GM15510 (cell line): ENCODE results near the gene TSPAN17.

Experiments used
- POLR2A ChIP-seq: IDR thresholded peaks from 3 replicates; pipeline ENCODE4 v1.6.1; 2011; ENCODE audit warnings: borderline replicate concordance; ENCODE audit not compliant: insufficient read length; ENCODE audit errors: extremely low read depth

Gene TSPAN17, protein sequence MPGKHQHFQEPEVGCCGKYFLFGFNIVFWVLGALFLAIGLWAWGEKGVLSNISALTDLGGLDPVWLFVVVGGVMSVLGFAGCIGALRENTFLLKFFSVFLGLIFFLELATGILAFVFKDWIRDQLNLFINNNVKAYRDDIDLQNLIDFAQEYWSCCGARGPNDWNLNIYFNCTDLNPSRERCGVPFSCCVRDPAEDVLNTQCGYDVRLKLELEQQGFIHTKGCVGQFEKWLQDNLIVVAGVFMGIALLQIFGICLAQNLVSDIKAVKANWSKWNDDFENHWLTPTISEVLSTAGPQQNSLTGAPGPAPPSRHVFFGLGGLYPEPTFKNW

DNA sequence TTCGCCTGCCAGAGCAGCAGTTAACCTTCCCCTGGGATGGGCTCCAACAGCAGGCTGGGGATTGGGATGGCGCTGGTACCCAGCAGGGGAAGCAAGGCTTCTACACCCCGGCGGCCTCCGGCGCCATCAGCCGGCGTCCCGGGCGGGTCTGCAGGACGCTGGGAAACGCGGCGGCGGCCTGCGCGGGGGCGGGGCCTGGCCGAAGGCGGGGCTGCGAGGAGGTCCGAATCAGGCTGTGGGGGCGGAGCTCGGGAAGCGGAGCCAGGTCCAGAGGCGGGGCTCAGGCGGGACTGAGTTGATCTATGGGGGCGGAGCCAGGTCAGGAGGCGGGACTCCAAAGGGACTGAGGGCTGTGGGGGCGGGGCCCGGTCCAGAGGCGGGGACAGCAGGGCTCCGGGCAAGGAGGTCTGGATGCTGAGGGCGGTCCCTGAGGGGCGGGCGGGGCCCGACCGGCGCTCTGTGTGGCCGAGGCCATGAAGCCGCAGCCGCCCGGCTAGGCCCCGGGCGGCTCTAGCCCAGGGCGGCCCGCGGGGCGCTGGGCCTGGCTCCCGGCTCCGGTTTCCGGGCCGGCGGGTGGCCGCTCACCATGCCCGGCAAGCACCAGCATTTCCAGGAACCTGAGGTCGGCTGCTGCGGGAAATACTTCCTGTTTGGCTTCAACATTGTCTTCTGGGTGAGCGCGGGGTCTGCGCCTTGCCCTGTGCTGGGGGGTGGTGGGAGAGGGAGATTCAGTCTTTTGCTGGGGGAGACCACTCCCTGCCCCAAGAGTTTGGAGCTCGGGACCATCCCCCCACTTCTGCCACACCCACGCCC lies at the start of gene TSPAN17:
Gene TSPAN17, plus strand, starts transcription at position 455 of the 813 bp plus-strand sequence. Its CDS starts 132 bp downstream, at position 587.
- peak; percentile 91 for TF ChIP-seq POLR2A

DNA sequence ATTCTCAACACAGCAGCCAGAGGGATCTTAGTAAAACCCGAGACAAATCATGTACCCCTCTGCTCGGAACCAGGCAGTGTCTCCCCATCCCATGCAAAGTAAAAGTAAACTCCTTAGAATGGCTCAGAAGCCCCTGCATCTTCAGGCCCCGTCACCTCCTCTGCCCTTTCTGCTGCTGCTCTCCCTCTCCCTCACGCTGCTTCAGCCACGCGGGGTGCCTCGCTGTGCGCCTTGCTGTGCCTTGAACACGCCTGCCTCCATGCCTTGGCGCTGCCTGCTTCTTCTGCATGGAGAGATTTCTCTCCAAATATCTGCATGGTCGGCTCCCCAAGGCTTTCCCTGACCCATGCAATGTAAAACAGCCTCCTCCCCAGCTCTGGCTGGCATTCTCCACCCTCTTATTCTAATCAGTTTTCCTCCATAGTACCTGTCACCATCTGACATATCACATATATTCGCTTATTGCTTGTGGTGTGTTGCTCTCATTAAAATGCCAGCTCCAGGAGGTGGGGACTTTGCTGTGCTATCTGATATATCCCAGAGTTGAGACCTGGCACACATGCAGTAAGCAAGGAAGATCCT lies 45.3 kb upstream of the TSPAN17 start:
- TF ChIP-seq POLR2A = no peak

DNA sequence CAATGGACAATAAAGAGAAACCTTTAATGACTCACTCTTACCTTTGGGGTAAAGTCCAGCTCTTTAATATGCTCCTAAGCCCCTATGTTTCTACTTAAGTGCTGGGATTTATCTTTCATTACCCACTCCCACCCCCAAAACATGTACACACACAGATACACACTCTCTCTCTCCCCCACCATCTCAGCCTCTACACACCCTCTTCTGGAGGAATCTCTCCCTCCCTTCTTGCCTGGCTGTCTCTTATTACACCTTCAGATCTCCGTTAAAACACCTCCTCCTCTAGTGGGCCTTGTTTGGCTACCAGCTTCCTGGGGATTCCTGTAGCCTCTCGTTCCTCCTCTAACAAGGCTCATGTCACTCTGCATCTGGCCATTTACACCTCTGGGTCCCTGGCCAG lies 44.2 kb upstream of the TSPAN17 start:
- TF ChIP-seq POLR2A = no peak

DNA sequence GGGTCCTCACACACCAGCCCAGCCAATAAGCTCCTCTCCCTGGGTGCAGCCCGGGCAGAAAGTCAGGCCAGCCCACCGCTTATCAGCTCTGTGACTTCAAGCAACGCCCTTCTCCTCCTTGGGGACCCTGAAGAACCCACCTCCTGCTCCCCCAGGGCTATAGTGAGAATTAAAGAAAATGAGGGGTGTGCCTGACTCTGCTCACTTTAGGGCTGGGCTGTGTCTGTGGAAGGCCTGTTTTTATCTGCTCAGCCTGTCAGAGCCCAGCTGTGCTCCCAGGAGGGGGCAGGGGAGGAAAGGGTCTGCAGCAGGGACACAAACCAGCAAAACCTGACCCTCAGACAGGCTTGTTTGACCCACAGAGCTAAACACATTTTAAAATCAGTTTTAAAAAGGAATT lies 41.3 kb upstream of the TSPAN17 start:
- no peak for TF ChIP-seq POLR2A

DNA sequence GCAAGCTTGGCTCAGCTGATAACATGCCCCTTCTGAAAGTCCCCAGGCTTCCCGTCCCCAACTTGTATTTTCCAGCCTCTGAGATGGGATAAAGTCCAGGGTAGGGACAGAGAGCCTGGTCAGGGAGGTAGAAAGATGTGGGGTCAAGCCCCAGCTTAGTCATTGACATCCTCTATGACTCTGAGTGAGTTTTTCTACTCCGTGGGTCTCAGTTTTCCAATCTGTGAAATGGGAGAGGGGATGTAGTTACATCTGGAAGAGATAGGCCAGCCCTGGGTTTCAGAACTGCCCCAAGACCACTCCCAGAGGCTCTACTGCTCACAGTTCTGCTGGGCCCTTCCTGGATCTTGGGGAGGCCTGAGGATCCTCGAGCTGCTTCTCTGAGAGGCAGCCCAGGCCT lies 40.4 kb upstream of the TSPAN17 start:
- no peak for TF ChIP-seq POLR2A

DNA sequence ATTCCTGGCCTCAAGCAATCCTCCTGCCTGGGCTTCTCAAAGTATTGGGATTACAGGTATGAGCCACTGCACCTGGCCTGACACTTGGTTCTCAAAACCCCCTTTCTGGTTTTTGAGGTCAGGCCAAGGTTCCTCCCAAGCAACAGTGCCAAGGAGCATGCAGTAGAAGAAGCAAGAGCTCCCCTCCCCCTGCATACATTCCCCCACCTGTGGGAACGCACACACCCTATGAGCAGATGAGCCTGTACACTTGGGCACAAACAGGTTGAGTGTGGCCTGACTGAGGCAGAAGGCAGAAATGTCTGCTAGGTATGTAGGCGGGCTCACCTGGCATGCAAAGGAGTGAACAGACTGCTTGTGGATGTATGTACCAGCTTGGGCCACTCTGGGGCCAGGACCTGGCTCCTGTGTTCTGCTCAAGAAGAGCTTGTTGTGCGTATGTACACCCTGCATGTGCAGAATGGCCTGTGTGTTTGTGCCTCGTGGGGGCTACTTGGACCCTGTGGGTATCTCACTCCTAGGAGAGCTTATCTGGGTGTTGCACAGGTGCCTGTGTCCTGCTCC lies 39.1 kb upstream of the TSPAN17 start:
- no peak for TF ChIP-seq POLR2A

DNA sequence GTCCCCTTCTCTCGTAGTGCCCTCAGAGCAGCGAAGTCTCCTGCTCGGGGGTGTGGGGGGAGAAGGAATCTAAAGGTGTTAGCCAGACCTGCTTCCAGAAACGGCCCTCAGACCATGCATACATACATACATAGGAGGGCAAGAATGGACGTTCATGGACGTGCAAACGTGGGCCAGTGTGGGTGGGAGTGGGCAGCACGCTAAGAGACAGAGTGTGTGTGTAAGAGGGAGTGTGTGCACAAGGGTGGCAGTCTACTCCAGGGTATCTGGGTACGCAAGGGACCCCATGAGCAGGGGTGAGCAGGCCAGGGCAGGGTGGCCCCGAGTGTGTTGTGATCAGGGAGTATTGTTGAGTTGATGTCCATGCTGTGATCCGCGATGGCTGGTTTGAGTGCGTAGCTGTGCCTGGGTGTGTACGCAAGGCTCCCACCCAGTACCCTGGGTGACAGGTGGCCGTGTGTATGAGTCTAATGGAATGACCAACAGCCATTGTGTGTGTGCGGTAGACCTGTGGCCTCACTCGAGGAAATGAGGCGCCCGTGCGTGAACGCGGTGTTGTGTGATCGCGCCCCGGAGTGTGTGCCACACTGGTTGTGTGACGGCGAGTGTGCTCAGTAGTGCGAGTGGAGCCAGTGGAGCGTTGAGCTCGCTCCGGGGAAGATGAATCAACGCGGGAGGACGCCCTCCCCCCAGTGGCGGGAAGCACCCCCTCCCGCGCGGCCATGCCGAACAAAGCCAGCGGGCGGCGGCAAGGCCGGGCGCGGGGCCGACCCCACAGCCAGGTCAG lies 38.2 kb upstream of the TSPAN17 start:
- no peak for TF ChIP-seq POLR2A

DNA sequence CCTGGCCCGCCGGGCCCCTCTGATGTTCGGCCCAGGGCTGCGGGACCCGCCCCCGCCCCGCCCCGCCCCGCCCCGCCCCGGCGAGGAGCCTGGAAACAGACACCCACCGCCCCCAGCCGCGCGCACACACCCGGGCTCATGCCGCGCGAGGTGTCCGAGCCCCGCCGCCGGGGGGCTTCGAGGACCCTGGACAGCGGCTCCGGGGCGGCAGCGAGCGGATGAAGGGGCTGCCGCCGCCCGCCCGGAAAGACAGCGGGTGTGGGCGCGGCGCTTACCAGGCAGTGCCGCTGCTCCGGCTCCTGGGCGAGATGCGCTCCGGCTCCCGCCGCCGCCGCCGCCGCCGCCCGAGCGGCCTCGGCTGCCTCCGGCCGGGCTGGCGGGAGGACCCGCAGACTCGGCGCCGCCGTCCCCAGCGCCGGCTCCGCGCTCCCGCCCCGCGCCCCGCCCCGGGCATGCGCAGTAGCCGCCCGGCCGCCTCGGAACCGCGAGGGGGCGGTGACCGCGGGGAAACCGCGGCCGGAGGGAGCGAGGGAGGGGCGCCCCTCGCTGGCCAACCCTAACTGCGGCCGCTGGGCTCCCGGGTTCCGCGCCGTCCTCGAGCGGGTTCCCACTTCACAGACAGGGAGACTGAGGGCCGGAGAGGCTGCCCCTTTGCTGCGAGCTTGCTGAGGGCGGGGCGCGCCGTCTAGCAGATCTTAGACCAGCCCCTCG lies 37.4 kb upstream of the TSPAN17 start, which contains the start of gene GPRIN1:
Gene GPRIN1, minus strand, starts transcription at position 433 of the 711 bp plus-strand sequence. CDS start 10,322 bp downstream, outside the sequence.
- peak; percentile 37 for TF ChIP-seq POLR2A

DNA sequence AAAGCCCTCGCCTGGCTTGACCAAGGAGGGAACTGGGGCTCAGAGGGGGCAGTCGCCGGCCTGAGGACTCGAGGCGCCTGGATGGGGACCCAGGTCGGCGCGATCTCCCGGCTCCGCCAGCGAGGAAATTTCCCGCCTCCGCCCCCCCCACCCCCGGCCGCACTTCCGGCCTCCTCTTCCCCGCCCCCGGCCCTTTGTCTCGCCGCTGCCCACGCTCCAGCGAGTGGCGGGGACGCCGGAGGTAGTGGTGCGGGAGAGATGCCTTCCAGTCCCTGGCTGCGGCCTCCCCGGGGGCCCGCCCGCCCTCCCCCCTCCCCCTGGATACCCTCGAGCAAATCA lies 36.9 kb upstream of the TSPAN17 start:
- no peak for TF ChIP-seq POLR2A

DNA sequence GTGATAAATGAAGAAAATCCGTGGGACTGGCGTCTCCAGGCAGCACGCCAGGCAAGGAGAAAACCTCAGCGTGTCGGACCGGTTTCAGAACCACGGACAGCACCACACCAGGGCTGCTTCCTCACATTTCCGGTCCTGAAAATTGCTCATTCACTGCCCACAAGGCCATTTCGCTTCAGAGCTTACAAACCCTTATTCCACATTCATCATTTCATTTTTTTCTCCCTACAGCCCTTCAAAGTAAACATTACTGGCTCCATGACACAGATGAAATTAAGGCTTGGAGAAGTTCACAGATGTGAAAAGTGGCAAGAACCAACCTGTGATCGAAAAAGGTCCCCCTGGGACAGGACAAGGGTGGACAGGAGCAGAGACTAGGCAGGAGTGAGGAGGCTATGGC lies 35.8 kb upstream of the TSPAN17 start:
- TF ChIP-seq POLR2A = no peak

DNA sequence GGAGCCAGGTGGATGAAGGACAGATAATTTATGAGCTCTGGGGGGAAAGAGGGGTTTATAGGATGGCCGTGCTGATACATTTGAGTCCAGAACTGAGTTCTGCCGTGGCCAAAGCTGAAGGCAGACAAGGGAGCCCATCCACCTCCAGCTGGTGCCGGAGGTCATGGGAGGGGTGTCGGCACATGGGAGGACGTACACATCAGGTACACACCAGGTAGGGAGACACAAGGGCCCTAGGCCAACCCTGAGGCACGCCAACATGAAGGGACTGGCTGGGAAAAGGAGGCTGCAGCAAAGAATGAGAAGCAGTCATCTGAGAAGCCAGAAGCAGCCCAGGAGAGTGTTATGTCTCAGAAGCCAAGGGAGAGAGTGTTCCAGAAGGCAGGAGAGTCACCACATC lies 35.3 kb upstream of the TSPAN17 start:
- no peak for TF ChIP-seq POLR2A

DNA sequence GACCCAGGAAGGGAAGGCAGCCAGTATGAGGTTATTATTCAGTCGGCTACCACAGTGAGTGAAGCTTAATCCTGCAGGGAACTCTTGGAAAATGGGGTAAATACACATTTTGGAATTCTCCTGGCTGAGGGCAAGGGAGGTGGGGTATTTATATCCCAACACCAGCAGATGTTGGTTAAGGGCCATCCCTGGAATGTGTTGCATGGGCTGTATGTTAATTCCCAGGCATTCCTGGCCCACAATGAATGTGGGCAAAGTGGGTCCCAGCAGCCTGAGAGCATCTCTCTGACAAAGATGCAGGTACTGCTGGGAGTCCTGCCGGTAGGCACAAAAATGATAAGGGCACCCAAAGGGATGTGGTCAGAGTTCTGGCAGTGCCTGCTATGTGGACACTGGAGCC lies 34.4 kb upstream of the TSPAN17 start:
- TF ChIP-seq POLR2A = no peak

DNA sequence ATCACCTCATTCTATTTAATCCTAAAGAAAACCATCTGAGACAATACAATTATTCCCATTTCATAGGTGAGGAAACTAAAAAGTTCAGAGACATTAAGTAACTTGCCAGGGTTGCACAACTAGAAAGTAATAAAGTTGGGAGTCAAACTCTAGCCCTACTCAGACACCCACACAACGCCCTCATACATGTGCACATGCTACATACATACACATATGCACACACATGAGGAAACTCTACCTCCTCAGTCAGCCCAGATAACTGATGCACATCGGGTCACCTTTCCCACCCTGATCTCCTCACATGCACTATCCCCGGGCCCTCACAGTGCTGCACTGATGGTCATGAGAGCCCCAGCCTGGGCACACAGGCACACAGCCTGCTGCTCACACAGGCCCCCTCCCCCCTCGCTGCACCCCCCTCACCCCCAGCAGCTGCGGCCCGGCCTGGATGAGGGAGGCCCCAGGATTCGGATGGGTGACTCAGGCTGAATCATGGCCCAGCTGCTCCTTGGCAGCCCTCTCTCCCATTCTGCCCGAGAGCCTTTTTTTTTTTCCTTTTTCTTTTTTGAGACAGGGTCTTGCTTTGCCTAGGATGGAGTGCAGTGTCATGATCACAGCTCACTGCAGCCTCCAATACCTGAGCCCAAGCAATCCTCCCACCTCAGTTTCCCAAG lies 32.3 kb upstream of the TSPAN17 start:
- no peak for TF ChIP-seq POLR2A
